Measurements from ENCODE around the gene HOXC11.

HOXC11 gene

GRCh38 chr12:53991077-53991460 is 18.1 kb downstream of the HOXC11 start:
- in situ Hi-C loops (cut with HindIII; ENCODE audit: low sequenced_read_pairs) = no loop called here

DNA sequence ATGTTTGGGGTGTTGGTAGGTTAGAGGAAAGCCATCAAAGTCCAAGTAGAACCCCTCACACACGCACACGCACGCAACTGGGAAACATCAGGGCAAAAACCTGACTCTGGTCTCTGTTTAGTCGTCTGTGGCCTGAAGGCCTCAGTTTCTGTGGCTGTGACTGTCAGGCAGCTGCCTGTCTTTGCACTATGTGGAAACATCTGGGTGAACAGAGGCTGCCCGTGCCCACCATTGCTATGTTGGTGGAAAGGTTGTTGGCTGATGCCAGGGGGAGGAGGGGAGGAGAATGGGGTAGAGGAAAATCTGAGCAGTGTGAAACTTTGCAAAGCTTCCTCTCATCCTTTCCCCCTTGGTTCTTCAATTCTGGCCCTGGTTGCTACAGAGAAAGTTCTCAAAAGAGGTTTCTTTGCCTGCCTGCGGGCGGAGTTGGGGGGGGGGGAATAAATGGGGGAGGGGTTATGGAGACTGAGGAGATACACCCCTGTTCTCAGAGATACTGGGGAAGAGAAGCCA is 19.5 kb downstream of the HOXC11 start:
- TF ChIP-seq, protein P1, sequence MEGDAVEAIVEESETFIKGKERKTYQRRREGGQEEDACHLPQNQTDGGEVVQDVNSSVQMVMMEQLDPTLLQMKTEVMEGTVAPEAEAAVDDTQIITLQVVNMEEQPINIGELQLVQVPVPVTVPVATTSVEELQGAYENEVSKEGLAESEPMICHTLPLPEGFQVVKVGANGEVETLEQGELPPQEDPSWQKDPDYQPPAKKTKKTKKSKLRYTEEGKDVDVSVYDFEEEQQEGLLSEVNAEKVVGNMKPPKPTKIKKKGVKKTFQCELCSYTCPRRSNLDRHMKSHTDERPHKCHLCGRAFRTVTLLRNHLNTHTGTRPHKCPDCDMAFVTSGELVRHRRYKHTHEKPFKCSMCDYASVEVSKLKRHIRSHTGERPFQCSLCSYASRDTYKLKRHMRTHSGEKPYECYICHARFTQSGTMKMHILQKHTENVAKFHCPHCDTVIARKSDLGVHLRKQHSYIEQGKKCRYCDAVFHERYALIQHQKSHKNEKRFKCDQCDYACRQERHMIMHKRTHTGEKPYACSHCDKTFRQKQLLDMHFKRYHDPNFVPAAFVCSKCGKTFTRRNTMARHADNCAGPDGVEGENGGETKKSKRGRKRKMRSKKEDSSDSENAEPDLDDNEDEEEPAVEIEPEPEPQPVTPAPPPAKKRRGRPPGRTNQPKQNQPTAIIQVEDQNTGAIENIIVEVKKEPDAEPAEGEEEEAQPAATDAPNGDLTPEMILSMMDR (IDR thresholded peaks at IDR 0.05; ENCODE audit: low read depth, low read length, missing control alignments) = no peak
- no peak overlapping the region for H3K4me3 ChIP-seq (ENCODE audit: low read depth, low read length)
- no peak for DNase-seq (ENCODE audit: low read depth)
- in situ Hi-C loops (cut with HindIII; ENCODE audit: low sequenced_read_pairs) = no loop called here

More at GRCh38 chr12:53991077-53991460, 18.1 kb downstream of the HOXC11 start:
- DNase-seq (ENCODE audit: low read depth) = no peak
- H3K4me3 ChIP-seq (ENCODE audit: low read depth, low read length) = no peak overlapping the region
- TF ChIP-seq, protein P1 (IDR thresholded peaks at IDR 0.05; ENCODE audit: low read depth, low read length, missing control alignments) = no peak

- no peak overlapping the region for H3K4me3 ChIP-seq (ENCODE audit: low read depth, low read length)
- no peak for DNase-seq (ENCODE audit: low read depth)
- in situ Hi-C loops (cut with HindIII; ENCODE audit: low sequenced_read_pairs) = no loop called here
- TF ChIP-seq, protein P1 (IDR thresholded peaks at IDR 0.05; ENCODE audit: low read depth, low read length, missing control alignments) = no peak
Measured at GRCh38 chr12:53993162-53994008, 20.5 kb downstream of the HOXC11 start.

DNA sequence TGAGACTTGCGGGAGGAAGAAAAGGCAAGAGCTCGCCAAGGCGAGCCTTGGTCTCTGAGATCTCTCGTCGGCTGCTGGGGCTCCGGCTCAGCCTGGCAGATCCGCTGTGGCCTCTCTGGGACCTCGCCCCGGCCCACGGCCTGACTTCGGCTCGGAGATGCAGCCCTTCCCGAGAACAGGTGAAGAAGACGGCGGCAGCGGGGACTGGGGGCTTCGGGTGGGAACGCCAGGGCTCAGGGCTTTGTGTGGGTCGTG is 21.0 kb downstream of the HOXC11 start:
- no peak for DNase-seq (ENCODE audit: low read depth)
- no peak overlapping the region for H3K4me3 ChIP-seq (ENCODE audit: low read depth, low read length)
- TF ChIP-seq, protein P1 (IDR thresholded peaks at IDR 0.05; ENCODE audit: low read depth, low read length, missing control alignments) = no peak
- in situ Hi-C loops (cut with HindIII; ENCODE audit: low sequenced_read_pairs) = no loop called here

DNA sequence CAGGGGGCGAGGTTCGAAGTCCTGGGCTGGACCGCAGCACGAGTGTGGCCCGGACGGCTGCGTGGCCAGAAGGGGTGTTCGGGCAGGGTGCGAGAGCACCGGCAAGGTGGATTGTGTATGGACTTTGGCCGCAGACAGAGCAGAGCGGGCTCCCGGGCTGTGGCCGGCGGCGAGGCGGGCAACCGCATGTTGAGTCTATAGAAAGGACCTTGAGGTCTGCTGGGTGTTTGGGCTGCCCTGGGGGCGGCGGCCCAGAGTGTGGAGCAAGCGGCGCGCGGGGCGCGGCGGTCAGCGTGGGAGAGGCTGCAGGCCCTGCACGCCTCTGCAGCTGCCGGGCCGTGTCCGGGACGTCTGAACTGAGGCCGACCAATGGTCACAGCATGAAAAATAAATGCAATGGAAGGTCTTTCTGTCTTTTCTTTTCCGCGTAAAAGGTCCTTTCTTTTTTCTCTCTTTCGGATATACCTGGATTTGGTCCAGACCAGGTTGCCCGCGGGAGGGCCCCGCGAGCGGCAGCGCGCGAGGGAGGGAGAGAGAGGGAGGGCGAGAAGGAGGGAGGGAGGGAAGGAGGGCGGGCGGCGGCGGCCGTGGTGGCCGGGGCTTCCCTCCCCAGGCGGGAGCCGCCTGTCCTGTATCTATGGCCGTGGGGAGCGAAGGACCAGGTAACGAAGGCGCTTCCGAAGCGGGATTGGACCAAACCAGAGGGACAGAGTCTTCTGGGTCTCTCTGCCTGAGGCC is 21.5 kb downstream of the HOXC11 start:
- no peak overlapping the region for H3K4me3 ChIP-seq (ENCODE audit: low read depth, low read length)
- no peak for DNase-seq (ENCODE audit: low read depth)
- TF ChIP-seq, protein P1 (IDR thresholded peaks at IDR 0.05; ENCODE audit: low read depth, low read length, missing control alignments) = no peak
- in situ Hi-C loops (cut with HindIII; ENCODE audit: low sequenced_read_pairs) = no loop called here

DNA sequence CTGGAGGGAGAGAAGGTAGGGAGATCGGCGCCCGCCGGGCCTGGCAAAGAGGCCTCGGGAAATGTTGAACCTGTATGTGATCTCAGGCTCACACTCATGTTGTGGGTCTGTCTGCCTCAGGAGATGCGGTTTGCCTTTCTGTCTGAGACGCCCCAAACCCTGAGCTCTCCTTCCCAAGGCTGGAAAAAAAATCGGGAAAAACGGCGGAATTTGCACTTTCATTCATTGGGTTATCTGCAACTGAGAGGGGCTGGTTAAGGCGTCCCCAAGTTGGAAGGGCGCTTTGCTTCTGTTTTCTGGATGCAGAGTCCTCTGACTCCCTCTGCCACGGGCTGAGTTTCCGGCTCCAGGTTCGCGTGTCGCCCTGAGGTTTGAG is 22.1 kb downstream of the HOXC11 start:
- no peak for DNase-seq (ENCODE audit: low read depth)
- in situ Hi-C loops (cut with HindIII; ENCODE audit: low sequenced_read_pairs) = no loop called here
- H3K4me3 ChIP-seq (ENCODE audit: low read depth, low read length) = no peak overlapping the region
- TF ChIP-seq, protein P1 (IDR thresholded peaks at IDR 0.05; ENCODE audit: low read depth, low read length, missing control alignments) = no peak

Measured in astrocyte of the cerebellum (primary cell).